HG03342 (cell line): ENCODE results near the gene MBD3L2B.

Experiments
- ATAC-seq: cut with Tn5 transposase; IDR thresholded peaks from one replicate; pipeline ENCODE4 v1.9.1; 2021; ENCODE audit warnings: mild to moderate bottlenecking, moderate library complexity; ENCODE audit not compliant: unreplicated experiment

The MBD3L2B gene

GRCh38 chr19:7013678-7014077, 7.6 kb downstream of the MBD3L2B start:
- no peak for ATAC-seq

- ATAC-seq = no peak
These were observed 10.3 kb downstream of the MBD3L2B start for GRCh38 chr19:7010722-7011593.

- no peak for ATAC-seq
These were observed 13.4 kb downstream of the MBD3L2B start for GRCh38 chr19:7007859-7008258.

- ATAC-seq = no peak
These were observed 15.0 kb downstream of the MBD3L2B start for GRCh38 chr19:7006135-7006704.

GRCh38 chr19:7004313-7004931, 16.8 kb downstream of the MBD3L2B start:
- no peak for ATAC-seq

- ATAC-seq = no peak
These were observed 20.4 kb downstream of the MBD3L2B start for GRCh38 chr19:7000816-7001215.

GRCh38 chr19:7000333-7000732, 20.9 kb downstream of the MBD3L2B start:
- ATAC-seq = no peak

- ATAC-seq = no peak
These were observed 21.3 kb downstream of the MBD3L2B start for GRCh38 chr19:6999933-7000332.

GRCh38 chr19:6997679-6998445, 23.4 kb downstream of the MBD3L2B start:
- ATAC-seq = no peak

- ATAC-seq = no peak
These were observed 24.4 kb downstream of the MBD3L2B start for GRCh38 chr19:6996810-6997209.

- ATAC-seq = no peak
These were observed 26.2 kb downstream of the MBD3L2B start for GRCh38 chr19:6995054-6995453.

GRCh38 chr19:6988257-6988656, 33.0 kb downstream of the MBD3L2B start:
- ATAC-seq = no peak

GRCh38 chr19:6987850-6988249, 33.4 kb downstream of the MBD3L2B start:
- ATAC-seq = no peak

- ATAC-seq = no peak
These were observed 37.8 kb downstream of the MBD3L2B start for GRCh38 chr19:6983448-6983847.

GRCh38 chr19:6979399-6979798, 41.8 kb downstream of the MBD3L2B start:
- ATAC-seq = no peak

GRCh38 chr19:6976197-6976596, 45.0 kb downstream of the MBD3L2B start:
- ATAC-seq = no peak

- ATAC-seq = no peak
These were observed 49.9 kb downstream of the MBD3L2B start for GRCh38 chr19:6971366-6971765.

GRCh38 chr19:6970443-6970842, 50.8 kb downstream of the MBD3L2B start:
- ATAC-seq = no peak

- ATAC-seq = no peak
These were observed 51.2 kb downstream of the MBD3L2B start for GRCh38 chr19:6970021-6970420.

GRCh38 chr19:6969490-6969889, 51.7 kb downstream of the MBD3L2B start:
- ATAC-seq = no peak
